ENCODE results near the gene HNF1A.

DNA sequence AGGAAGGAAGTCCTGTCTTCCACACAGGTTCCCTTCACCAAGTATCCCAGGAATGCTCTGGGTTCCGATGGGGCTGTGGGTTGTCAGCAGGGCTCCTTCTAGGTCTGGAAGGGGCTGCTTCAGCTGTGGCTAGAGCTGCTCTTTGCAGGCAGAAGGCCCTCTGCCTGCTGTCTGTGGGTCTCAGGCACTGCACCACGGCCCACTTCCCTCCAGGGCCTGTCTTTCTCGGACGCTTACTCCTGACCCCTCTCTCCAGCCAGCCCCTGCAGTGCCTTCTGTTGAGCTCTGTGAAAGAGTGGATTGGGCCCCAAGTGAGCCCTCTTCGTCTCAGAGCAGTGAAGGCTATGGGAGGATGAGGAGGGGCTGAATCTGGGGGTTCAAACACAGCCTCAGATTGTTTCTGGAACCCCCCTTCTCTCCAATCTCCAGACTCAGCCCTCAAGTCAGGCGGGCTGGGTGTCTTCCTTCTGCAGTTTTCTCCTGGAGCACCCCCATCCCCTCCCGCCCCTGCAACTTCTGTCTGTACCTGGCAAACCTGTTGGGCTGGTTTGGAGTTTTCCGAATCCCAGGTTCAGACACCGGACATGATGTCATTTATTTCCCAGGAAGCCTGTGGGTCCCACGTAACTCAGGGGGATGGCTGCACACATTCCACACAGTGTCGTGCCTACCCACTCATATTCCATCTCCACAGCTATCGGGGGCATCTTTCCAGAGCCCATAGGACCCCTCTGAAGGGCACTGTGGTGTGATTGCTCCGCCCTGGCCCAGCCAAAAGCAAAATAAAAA, 49.3 kb upstream of the HNF1A start:
- TF ChIP-seq, protein P1, sequence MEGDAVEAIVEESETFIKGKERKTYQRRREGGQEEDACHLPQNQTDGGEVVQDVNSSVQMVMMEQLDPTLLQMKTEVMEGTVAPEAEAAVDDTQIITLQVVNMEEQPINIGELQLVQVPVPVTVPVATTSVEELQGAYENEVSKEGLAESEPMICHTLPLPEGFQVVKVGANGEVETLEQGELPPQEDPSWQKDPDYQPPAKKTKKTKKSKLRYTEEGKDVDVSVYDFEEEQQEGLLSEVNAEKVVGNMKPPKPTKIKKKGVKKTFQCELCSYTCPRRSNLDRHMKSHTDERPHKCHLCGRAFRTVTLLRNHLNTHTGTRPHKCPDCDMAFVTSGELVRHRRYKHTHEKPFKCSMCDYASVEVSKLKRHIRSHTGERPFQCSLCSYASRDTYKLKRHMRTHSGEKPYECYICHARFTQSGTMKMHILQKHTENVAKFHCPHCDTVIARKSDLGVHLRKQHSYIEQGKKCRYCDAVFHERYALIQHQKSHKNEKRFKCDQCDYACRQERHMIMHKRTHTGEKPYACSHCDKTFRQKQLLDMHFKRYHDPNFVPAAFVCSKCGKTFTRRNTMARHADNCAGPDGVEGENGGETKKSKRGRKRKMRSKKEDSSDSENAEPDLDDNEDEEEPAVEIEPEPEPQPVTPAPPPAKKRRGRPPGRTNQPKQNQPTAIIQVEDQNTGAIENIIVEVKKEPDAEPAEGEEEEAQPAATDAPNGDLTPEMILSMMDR (conservative IDR thresholded peaks at IDR 0.05 in 1 of 2, IDR thresholded peaks at IDR 0.05 in 1 of 2; ENCODE audit: low read depth in 1 of 2, low read length in 2 of 2): no peak
- no peak for TF ChIP-seq EZH2 (IDR thresholded peaks at IDR 0.05; ENCODE audit: low read length, missing control alignments)

Data from fibroblast of lung (primary cell).